Nephron progenitor cell (in vitro differentiated cells): ENCODE data around the gene CARD10.
A peak's percentile ranks its signal among the peaks of the same experiment; 100 is the strongest.

Source experiments
- DNase-seq: peaks from one replicate; pipeline ENCODE4 v3.0.0; 2021
- H3K27ac Mint-ChIP-seq: 2 replicates; pipeline ENCODE4 v1.8.0; 2021; ENCODE audit warnings: mild to moderate bottlenecking, moderate library complexity, mixed read lengths
- H3K27me3 Mint-ChIP-seq: 2 replicates; pipeline ENCODE4 v1.8.0; 2021; ENCODE audit warnings: mild to moderate bottlenecking, low read depth, mixed read lengths; ENCODE audit not compliant: poor library complexity
- H3K36me3 Mint-ChIP-seq: 2 replicates; pipeline ENCODE4 v1.8.0; 2021; ENCODE audit warnings: low read depth, mixed read lengths
- H3K4me1 Mint-ChIP-seq: 2 replicates; pipeline ENCODE4 v1.8.0; 2021; ENCODE audit warnings: mixed read lengths
- H3K4me3 Mint-ChIP-seq: 2 replicates; pipeline ENCODE4 v1.8.0; 2021; ENCODE audit warnings: mild to moderate bottlenecking, moderate library complexity, mixed read lengths
- H3K9me3 Mint-ChIP-seq: 2 replicates; pipeline ENCODE4 v1.8.0; 2021; ENCODE audit warnings: mild to moderate bottlenecking, moderate library complexity, mixed read lengths
- TF ChIP-seq, protein P1 (sequence below): fragments of 200-600 bp; sonication (generic); IDR thresholded peaks from 2 replicates; pipeline ENCODE4 v1.5.0; 2021; ENCODE audit warnings: antibody characterized with exemption

CARD10 gene

DNA sequence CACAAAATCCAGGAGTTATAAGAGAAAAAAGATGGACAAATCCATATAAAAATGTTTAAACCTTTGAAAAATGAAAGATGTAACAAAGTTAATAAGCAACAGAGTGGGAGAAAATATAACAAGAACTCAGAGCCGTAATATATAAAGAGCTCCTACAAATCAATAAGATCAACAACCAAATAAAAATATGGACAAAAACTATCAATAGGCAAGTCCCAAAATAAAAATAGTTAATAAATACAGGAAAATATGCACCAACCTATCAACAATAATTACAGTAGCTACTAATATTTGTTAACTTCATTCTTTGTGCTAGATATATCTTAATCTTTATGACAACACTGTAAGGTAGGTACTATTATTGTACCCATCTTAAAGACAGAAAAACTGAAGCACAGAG is 2.8 kb downstream of the CARD10 start:
- TF ChIP-seq, protein P1, sequence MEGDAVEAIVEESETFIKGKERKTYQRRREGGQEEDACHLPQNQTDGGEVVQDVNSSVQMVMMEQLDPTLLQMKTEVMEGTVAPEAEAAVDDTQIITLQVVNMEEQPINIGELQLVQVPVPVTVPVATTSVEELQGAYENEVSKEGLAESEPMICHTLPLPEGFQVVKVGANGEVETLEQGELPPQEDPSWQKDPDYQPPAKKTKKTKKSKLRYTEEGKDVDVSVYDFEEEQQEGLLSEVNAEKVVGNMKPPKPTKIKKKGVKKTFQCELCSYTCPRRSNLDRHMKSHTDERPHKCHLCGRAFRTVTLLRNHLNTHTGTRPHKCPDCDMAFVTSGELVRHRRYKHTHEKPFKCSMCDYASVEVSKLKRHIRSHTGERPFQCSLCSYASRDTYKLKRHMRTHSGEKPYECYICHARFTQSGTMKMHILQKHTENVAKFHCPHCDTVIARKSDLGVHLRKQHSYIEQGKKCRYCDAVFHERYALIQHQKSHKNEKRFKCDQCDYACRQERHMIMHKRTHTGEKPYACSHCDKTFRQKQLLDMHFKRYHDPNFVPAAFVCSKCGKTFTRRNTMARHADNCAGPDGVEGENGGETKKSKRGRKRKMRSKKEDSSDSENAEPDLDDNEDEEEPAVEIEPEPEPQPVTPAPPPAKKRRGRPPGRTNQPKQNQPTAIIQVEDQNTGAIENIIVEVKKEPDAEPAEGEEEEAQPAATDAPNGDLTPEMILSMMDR, result no peak
- Mint-ChIP-seq H3K4me1 (peaks cover 41% of the 10 kb centered on the region), H3K4me3 (no peak overlapping the region), H3K9me3 (peaks cover 3% of the 10 kb centered on the region), H3K27me3 (peaks cover 29% of the 10 kb centered on the region), H3K36me3 (peaks cover 11% of the 10 kb centered on the region), H3K27ac (no peak overlapping the region)
- no peak for DNase-seq

DNA sequence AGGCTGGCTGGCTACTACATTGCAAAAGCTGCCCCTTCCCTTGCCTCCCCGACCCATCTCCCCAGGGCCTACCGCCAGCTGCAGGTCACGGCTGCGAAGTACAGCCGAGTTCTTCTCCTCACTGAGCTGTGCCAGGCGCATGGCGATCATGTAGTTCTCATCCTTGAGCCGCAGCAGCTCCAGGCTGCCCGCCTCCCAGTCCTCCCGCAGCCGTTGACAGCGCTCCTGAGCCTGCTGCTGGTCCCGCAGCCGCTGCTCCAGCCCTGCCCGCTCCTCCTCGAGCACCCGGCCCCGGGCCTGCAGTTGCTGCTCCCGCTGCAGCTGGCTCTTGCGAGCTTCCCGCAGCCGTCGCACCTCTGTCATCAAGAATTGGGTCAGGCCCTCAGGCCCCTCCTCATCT is 3.3 kb downstream of the CARD10 start:
- Mint-ChIP-seq H3K4me3 (no peak overlapping the region), H3K4me1 (peaks cover 47% of the 10 kb centered on the region), H3K36me3 (peaks cover 11% of the 10 kb centered on the region), H3K27me3 (peaks cover 23% of the 10 kb centered on the region), H3K27ac (no peak overlapping the region), H3K9me3 (peaks cover 3% of the 10 kb centered on the region)
- DNase-seq, result no peak
- TF ChIP-seq, protein P1, result no peak

DNA sequence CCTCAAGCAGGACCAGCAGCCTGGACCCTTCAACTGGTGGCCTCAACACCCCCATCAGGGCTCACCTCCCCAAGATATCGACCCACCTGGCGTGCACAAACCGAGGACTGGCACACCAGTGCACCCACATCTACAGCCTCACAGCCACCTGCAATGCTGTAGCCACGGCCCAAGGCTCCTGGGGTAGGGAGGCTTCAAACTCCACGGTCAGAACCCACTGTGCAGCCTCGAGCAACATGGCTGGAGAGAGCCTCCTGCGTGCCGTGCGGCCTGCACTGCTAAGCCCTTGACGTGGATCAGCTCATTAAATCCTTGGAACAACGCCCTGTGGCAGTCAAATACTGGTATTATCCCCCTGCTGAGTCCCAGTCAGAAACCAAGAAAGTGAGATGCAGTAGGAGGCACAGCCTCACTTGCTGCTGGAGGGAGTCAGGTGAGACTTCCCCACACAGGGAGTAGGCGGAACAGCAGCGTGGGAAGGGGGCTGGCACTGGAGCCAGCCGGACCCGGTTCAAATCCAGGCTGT is 4.6 kb downstream of the CARD10 start:
- Mint-ChIP-seq H3K27me3 (peaks cover 11% of the 10 kb centered on the region), H3K9me3 (peaks cover 3% of the 10 kb centered on the region), H3K27ac (peak overlapping the region; percentile 38), H3K36me3 (peaks cover 11% of the 10 kb centered on the region), H3K4me3 (no peak overlapping the region), H3K4me1 (peaks cover 57% of the 10 kb centered on the region)
- TF ChIP-seq, protein P1, result no peak
- DNase-seq, result no peak

DNA sequence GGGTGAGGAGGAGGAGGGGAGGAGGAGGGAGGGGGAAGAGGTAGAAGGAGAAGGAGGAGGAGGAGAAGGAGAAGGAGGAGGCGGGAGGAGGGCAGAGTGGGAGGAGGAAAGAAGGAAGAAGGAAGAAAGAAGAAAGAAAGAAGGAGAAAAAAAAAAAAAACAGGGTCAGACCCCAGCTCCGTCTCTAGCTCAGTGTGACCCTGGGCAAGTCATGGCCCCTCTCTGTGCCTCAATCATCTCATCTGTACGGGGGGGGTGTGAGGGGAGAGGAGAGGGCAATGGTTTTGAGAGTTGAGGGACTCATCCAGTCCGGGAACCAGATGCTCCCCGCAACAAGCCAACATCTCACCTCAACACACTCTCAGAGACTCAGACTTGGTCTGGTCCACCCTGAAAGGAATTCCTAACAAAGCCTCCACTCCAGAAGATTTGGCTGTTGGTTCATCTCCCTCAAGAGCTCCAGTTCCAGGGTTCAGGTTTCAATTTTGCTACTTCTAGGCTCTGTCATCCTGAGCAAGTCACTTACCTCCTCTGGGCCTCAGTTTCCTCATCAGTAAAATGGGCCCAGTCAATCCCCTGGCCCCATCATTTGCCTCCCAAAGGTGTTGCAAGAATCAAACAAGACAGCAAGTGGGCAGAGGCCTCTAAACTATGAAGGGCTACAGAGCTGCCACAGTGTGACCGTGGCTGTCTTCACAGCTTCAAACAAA is 7.7 kb downstream of the CARD10 start:
- DNase-seq, result no peak
- peaks cover 11% of the 10 kb centered on the region for H3K36me3 Mint-ChIP-seq
- H3K9me3 Mint-ChIP-seq, result peaks cover 3% of the 10 kb centered on the region
- TF ChIP-seq, protein P1, result no peak
- H3K27ac Mint-ChIP-seq, result peak overlapping the region; percentile 97
- H3K4me1 Mint-ChIP-seq, result peaks cover 67% of the 10 kb centered on the region
- no peak overlapping the region for H3K4me3 Mint-ChIP-seq
- peaks cover 2% of the 10 kb centered on the region for H3K27me3 Mint-ChIP-seq

DNA sequence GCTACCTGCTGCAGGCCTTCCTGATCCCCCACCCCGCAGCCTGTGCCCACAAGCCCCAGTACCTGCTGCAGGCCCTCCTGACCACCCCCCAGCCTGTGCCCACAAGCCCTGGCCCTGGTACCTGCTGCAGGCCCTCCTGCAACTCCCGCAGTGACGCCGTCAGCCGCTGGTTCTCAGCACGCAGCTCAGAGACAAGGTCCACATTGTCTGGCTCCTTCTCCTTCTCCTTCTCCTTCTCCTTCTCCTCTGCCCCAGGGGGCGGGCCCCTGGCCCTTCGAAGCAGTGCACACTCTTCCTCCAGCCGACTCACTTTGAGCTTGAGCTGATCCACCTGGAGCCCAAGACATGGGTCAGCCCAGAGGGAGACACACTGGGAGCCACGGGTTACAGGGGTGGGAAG is 9.1 kb downstream of the CARD10 start:
- Mint-ChIP-seq H3K27me3 (peaks cover 4% of the 10 kb centered on the region), H3K4me1 (peaks cover 74% of the 10 kb centered on the region), H3K4me3 (no peak overlapping the region), H3K36me3 (no peaks in the 10 kb centered on the region), H3K27ac (peak overlapping the region; percentile 91), H3K9me3 (no peaks in the 10 kb centered on the region)
- TF ChIP-seq, protein P1, result no peak
- DNase-seq, result no peak
